ENCODE results near the gene SUGP1.

Gene SUGP1

GRCh38 chr19:19296953-19297689 lies 23.2 kb downstream of the SUGP1 start:
- no peak for DNase-seq

GRCh38 chr19:19294914-19295313 lies 25.4 kb downstream of the SUGP1 start:
- no peak for DNase-seq

DNA sequence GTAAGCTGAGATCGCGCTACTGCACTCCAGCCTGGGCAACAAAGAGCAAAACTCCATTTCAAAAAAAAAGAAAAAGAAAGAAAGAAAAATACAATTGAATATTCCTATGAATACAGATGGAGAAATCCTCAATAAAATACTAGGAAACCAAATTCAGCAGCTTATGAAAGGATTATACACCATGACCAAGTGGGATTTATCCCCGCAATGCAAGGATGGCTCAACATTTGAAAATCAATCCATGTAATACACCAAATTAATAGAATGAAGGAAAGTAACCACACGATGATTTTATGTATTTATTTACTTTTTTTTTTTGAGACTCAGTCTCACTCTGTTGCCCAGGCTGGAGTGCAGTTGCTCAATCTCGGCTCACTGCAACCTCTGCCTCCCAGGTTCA lies 27.7 kb downstream of the SUGP1 start:
- DNase-seq, result no peak

DNA sequence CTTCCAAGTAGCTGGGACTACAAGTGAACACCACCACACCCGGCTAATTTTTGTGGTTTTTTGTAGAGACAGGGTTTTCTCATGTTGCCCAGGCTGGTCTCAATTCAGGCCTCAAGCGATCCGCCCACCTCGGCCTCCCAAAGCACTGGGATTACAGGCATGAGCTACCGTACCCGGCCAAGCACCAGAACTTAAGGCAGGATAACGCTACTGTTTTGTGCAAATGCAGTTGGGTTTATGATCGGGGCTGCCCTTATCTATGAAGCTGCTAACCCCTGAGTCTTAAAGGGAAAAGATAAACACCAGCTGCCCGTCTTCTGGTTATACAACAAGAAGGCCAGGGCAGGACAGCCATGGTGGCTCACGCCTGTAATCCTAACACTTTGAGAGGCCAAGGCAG lies 34.6 kb downstream of the SUGP1 start:
- no peak for DNase-seq

DNA sequence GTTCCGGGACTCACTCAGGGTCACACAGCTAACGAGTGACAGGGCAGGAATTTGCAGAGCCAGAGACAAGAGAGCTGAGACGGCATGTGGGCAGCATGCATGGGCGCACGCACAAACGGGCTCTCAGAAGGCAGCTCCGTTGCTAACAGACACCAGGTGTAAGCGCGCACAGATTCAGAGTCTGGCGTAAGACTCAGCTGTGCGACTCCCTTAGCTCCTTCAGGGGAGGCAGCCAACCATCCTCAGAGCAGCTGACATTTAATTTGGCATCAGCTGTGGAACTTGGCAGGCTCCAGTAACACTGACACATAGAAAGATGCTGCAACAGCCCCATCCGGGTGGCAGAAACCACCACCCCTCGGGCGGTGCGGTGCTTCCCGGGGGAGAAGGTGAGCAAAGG lies 39.7 kb downstream of the SUGP1 start:
- no peak for DNase-seq

GRCh38 chr19:19279853-19280252 lies 40.5 kb downstream of the SUGP1 start:
- DNase-seq, result no peak

GRCh38 chr19:19279062-19279612 lies 41.2 kb downstream of the SUGP1 start:
- no peak for DNase-seq

GRCh38 chr19:19278315-19278714 lies 42.0 kb downstream of the SUGP1 start:
- no peak for DNase-seq

DNA sequence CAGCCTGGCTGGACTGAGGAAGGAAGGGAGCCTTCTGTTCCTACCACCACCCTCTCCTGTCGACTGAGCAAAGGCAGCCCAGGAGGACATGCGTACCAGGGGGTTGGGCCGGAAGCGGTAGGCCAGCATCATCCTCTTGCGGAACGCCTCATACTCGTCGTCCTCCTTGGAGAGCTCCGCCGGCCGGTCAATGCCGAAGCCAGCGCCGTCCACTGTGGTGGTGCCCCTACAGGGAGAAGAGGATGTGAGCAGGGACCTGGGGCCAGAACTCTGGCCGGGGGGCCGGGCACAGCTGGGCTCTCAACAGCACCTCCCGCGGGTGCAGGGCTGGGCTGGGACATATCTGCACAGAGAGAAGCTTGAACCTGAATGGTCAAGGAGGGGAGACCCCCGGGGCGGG lies 43.5 kb downstream of the SUGP1 start:
- DNase-seq, result no peak

DNA sequence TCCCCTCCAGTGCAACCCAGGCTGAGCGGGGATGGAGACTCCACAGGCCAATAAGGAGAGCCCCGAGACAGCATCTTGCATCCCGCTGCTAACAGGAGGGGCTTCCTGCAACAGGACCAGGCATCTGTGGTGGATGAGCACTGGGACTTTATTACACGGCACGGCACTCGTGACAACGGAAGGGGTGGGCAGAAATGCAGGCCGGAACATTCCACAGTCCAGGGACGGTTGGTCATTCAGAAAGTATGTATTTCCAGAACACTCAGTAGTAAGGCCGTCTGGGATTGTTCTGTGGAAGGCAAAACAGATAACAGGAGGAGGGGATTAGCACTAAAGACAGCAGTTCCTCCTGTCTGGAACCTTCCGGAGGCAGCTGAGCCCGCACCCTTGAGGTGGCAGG lies 43.9 kb downstream of the SUGP1 start:
- no peak for DNase-seq

DNA sequence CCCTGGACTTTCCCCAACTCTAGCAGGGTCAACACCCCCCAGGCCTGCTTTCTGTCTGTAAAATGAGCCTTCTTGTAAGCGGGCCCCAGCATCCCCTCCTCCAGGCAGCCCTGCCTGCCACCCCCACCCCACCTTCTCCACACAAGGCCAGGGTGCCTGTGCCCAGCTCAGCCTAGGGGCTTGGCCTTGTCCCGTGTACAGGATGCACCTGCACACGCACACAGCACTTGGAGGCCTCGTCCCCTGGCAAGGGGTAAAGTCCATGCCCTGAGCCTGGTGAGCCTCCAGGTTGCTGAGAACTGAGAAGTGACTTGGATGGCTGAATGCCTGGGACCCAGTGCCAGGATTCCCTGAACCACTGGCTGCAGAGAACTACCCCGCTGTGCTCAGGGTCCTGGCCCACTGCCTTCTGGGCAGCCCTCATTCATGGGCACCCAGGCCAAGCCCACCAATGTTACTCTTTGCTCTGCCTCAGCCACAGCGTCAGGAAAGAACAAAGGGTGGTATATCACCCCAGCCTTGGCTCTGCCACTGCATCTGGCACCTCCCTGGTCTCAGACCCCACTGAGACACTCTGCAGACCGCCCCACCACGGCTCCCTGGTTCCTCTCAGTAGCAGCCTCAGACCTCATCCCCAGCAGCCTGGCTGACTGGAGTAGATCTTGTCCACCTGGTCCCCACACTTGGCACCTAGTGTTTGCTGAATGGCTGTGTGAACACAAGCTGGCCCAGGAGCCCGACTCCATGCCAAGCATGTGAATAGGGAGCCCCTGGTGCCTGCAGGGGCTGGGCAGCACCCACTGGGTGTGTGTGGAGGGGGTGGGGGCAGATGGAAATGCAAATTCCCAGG lies 45.4 kb downstream of the SUGP1 start:
- DNase-seq, result no peak

- no peak for DNase-seq
Observed at GRCh38 chr19:19274146-19274545, 46.2 kb downstream of the SUGP1 start.

- no peak for DNase-seq
Observed at GRCh38 chr19:19271828-19272599, 48.3 kb downstream of the SUGP1 start.

GRCh38 chr19:19270749-19271571 lies 49.3 kb downstream of the SUGP1 start:
- no peak for DNase-seq

DNA sequence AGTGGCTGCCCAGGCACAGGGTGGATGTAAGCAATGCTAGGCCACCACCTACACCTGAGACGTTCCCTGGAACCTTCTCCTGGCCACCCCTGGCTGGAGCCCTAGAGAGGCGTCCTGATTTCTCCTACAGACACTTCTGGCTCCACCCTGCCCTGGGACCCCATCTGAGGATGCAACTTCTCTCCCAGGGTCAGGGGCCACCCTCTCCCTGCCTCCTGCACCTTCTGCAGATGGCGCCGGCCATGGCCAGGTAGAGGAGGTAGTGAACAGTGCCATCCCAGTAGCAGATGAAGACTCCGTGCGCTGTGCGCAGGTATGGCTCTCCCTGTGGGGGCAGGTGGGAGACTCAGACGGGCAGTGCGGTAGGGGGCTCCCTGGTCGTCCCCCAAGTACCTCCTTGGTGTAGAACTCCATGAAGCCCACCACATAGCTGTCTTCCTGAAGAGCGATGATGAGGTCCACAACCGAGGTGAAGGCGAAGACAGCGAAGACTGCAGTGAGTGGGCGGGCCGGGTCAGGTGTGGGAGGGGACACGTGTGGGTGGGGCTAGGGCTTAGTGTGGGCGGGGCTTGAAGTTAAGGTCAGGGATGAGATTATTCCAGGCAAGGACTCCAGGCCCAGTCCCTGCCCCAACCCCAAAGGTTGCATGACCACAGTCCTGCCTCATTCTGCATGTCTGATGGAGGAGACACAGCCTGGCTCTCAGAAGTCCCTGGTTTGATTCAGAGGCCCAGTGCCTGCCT lies 50.2 kb downstream of the SUGP1 start:
- no peak for DNase-seq

DNA sequence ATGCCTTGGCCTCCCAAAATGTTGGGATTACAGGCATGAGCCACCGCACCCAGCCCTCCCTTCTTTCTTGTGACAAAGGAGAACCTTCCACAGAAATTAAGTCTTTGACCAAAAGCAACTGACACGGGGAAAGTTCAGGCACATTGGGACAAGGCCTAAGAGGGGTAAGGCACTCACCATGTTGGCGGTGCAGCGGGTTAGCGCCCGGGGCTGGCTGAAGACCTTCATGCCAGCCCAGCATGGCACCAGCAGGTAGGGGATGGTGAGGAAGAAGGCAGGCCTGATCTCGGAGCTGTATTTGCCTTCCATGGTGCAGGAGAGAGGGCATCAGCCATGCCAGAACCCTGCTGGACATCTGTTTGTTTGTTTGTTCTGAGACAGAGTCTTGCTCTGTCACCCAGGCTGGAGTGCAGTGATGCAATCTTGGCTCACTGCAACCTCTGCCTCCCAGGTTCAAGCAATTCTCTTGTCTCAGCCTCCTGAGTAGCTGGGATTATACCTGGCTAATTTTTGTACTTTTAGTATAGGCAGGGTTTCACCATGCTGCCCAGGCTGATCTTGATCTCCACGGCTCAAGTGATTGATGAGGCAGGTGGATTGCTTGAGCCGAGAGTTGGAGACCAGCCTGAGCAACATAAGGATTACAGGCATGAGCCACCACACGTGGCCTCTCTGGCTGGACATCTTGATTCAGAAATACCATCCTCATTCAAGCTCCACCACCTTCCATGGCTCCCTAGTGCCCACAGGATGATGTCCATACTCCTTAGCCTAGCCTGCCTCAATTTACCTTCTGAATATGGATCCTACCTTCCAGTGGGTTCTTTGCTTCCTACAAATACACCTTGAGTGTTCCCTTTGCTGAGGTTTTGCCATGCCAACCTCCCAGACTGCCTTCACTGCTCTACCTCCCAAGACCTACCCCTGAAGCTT lies 51.6 kb downstream of the SUGP1 start:
- DNase-seq, result no peak

DNA sequence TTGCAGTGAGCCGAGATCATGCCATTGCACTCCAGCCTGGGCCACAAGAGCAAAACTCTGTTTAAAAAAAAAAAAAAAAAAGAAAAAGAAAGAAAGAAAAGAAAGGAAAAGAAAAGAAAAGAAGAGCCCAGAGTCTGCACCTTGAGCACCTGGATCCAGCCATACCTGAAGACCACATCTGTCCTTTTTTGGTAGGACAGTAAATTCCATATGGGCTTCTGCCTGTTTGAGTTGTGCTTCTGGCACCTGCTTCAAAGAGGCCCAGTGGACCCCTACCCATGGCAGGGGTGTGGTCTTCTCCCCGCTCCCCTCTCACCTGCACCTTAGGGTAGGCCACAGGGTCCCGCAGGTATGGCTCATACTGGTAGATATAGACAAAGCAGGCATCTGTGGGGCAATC lies 53.0 kb downstream of the SUGP1 start:
- no peak for DNase-seq

- DNase-seq, result no peak
Observed at GRCh38 chr19:19263886-19264487, 56.3 kb downstream of the SUGP1 start.

GRCh38 chr19:19262190-19263057 lies 57.9 kb downstream of the SUGP1 start:
- DNase-seq, result no peak

Data from NCI-H748 treated with DMSO at 0.1 percent for 48 hours (cell line).